ENCODE data around the gene TAAR9.
"Not testable (repeated sequence)": the region's sequence is repeated elsewhere in the genome, so short reads cannot be mapped to it uniquely, and the experiment has no call there.

Gene TAAR9

DNA sequence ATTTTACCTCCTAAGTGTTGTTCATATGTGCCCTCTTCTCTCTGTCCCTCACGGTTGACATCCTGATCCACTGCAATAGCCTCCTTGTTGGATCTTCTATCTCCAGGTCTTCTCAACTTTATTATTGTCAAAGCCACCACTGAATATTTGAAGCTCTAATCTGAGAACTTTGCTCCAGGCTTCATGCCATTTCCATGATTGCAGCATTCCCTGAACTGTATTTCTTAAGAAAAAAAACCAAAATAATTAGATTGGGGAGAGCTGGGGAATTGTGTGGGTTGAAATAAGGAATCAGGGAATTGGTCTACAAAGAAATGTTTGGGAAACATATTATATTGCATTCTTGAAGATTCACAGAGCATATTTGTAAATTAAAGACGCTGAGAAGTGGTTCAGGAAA lies 22.7 kb upstream of the TAAR9 start:
- DNase-seq, result no peak

DNA sequence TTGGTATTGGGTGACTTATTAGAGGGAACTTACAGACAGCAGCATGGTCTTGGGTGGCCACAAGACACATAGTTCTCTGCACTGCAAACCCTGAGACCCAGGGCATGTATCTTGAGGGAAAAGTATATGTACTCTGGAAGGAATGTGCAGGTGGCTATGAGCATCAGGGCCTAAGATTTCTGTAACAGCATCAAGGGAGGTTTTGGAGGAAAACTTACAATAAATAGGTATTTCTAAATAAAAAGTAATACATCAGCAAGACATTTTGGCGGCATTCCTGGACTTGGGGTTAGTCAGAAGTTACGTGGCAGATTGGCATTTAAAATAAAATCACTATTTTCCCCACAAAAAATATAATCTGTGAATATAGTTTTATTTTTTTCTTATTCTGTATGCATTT lies 17.1 kb upstream of the TAAR9 start:
- no peak for DNase-seq

GRCh38 chr6:132524646-132525045 lies 13.4 kb upstream of the TAAR9 start:
- no peak for DNase-seq

- no peak for DNase-seq
These were observed 12.2 kb upstream of the TAAR9 start for GRCh38 chr6:132525866-132526265.

DNA sequence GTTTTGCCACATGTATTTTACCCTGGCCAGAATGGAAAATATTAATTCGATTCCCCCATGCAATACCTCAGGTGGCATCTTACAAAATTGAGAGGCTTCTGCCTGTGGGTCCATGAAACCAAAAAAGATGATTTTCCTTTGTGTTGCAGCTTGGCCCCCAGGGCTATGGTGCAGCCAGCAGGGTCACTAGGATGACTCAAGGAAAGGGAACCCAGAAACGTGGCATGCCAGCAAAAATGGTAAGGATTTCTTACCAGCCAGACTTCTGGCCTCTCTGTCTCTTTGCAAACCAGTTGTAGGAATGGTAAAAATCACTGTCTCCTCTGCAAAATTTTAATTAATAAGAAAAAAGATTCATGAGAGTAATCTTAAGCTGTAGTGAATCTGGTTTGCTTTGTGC lies 11.6 kb upstream of the TAAR9 start:
- DNase-seq, result no peak

GRCh38 chr6:132527791-132528190 lies 10.3 kb upstream of the TAAR9 start:
- DNase-seq, result no peak

DNA sequence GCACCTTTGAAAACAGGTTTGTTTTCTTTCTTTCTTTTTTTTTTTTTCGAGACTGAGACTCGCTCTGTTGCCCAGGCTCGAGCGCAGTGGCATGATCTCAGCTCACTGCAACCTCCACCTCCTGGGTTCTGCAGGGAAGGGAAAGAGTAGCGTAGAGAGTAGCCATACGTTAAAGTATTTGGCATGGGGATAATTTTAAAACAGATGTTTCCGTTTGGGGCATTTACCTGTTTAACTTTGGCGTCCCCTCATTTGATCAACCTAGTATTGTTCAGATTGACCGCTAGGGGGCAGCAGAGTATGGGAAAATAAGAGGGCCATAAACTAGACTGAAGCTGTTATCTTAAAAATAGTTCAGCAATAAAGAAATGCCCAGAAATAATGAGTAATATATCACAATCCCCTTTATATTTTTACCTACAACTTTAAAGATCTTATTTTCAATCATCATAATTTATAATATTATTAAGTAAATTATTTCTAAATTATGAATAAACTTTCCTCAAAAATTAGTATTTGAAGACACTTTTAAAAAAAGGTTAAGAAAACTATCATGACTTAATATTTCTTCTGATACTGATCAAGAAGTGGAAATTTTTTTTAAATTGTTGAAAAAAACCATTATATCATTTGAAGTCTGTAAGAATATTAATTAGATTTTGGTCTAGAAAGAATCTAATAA lies 7.6 kb upstream of the TAAR9 start:
- peak; percentile 20 for DNase-seq

DNA sequence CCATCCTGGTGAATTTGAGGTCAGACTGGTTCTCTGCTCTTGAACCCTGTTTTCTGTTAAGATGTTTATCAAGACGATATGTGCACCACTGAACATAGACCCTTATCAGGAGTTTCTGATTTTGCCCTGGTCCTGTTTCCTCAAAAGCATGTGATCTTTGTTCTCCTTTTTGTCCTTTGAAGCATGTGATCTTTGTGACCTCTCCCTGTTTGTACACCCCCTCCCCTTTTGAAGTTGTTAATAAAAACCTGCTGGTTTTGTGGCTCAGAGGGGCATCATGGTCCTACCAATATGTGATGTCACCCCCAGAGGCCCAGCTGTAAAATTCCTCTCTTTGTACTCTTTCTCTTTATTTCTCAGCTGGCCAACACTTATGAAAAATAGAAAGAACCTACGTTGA lies 3.5 kb upstream of the TAAR9 start:
- not testable (repeated sequence) for DNase-seq

GRCh38 chr6:132537145-132537544 lies 932 bp upstream of the TAAR9 start:
- no peak for DNase-seq

DNA sequence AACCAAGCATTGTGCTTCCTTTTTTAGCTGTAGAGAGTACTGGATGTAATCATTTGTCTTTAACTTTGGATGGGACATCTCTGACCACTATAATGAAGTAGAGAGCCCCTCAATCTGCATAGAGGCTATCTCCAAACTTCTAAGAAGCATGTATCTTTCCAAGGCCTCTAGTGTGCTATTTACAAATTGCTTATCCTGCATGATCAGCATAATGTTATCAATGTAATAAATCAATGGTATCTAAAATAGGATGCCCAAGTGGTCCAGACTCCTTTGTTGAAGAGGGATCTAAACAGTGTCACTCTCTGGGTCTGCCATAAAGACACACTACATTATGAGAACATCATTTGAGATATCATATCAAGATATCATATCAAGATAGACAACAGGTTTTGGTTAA lies 6.7 kb downstream of the TAAR9 start:
- DNase-seq, result no peak

DNA sequence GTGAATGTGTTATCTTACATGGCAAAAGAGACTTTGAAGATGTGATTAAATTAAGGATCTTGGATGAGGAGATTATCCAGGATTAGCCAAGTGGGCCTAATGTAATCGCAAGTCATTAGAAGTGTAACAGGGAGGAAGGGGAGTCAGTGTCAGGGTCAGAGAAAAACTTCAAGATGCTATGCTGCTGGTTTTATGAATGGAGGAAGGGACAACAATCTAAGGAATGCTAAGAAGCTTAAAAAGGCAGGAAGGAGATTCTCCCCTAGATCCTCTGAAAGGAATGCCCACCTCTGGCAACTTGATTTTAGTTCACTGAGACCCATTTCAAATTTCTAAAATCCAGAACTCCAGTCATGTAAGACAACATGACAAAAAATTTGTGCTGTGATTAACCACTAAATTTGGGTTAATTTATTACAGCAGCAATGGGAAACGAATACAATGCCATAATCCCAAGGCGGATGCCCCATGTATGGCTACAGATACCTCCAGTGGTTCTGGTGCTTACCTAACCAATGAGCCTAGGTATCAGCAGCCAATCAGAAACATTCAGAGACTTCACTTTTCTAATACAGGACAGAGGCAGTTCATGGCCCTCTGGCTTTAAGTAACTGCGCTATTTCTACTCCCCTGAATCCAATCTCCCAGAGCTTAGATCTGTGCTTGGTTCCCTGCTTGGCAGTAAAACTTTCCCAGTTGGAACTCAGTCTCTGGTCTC lies 10.8 kb downstream of the TAAR9 start:
- no peak for DNase-seq

- no peak for DNase-seq
These were observed 13.1 kb downstream of the TAAR9 start for GRCh38 chr6:132551214-132551613.

DNA sequence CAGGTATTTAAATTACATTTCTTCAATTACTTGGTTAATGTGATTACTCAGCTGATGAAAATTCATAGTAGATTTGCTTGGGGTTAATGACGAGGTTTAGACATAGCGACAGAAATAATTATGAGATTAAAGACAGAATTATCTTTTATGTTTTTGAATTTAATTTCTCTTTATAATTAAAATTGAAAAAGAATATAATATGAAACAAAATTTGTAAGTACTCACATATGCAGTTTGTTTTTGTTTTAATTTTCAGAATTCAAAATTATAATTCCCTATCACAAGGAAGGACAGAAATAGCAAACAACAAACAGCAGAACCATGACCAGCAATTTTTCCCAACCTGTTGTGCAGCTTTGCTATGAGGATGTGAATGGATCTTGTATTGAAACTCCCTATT lies 14.3 kb downstream of the TAAR9 start, which contains the start of gene TAAR8:
Gene TAAR8 (plus strand): TSS at position 301 of the 400 bp plus-strand sequence. CDS start 21 bp downstream, at position 322.
- no peak for DNase-seq

DNA sequence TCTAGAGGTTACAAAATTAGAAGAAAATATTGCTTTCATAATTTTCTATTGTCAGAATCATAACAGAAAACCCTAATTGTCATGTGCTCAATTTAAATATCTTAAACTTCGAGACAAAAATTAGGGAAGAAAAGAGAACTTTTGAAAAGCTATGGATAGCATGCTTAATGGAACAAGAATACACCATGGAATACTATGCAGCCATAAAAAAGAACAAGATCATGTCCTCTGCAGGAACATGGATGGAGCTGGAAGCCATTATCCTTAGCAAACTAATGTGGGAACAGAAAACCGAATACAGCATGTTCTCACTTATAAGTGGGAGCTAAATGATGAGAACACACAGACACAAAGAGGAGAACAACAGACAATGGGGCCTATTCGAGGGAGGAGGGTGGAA lies 22.0 kb downstream of the TAAR9 start:
- DNase-seq, result not testable (repeated sequence)

GRCh38 chr6:132566404-132566803 lies 28.3 kb downstream of the TAAR9 start:
- DNase-seq, result no peak

- no peak for DNase-seq
These were observed 29.5 kb downstream of the TAAR9 start for GRCh38 chr6:132567566-132567965.

DNA sequence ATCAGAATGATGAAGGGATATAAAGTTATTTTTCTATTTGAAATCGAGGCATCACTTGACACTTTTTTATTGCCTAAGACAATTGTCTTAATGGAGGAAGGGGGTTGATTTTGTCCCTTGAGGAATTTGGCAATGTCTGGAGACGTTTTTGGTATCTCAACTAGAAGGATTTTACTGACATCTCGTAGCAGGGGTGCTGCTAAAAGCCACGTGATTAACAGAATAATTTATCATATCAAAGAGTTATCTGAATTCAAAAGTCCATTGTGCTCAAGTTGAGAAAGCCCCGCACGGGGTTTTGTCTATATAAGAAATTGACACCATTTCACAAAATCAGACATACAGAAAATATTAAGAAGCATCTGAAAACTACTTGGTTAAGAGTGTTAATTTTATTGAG lies 30.5 kb downstream of the TAAR9 start:
- no peak for DNase-seq

DNA sequence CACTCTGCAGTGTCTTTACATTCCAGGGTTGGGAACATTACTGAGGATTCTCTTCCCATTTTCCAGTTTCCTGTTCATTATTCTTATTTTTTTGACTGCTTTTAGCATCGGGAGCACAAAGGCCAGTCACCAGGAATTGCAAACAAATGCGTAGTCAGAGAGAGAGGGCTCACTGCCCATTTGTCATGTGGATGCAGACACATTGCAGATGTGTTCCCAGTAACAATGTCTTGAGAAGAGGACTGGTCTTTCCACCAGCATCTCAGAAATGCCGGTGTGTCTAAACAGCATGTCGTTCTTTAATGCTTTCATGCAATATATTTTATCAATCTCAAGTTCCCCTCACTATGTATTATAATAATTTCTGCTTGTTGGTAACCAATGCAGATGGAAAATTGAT lies 31.1 kb downstream of the TAAR9 start:
- DNase-seq, result no peak

GRCh38 chr6:132570221-132570777 lies 32.2 kb downstream of the TAAR9 start, which contains the start of gene TAAR6:
TAAR6 (plus strand) TSS chr6:132570322; CDS start chr6:132570322, 0 bp downstream.
- no peak for DNase-seq

GRCh38 chr6:132571774-132572173 lies 33.7 kb downstream of the TAAR9 start:
- no peak for DNase-seq

GRCh38 chr6:132584698-132585097 lies 46.6 kb downstream of the TAAR9 start:
- no peak for DNase-seq

DNA sequence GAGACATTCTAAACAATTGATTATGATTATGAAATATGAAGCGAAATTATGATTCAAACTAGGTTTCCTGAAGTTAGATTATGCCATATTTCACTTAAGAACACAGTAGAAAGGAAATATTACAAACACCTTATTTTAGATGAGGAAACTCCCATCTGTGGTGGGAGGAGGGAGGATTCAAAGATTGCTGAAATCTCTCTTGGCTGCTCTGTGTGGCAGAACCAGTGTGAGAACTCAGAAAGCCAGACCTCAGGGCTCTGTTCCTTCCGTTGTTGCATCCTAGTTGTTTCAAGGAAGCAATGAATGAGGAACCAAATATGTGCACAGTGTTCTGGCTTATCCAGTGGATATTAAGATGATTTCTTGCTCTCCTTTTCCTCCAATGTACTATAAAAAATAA lies 49.3 kb downstream of the TAAR9 start:
- no peak for DNase-seq
